Keratinocyte (primary cell): Measurements from ENCODE around the gene SOD1. TPM values are rescaled to one million over a fixed set of nuclear protein-coding genes. Genes with fewer than 3 reads are reported as not detected.

ENCODE experiments used
- DNase-seq: peaks from one replicate; pipeline ENCODE4 v3.0.0-alpha.2; 2011; ENCODE audit warnings: low read depth, missing footprints, low spot score
- FAIRE-seq: peaks from 2 replicates; lab custom pipeline; 2011; peaks lifted over from hg19 to GRCh38; lab: Jason Lieb, UNC
- H2AFZ ChIP-seq: 2 replicates; pipeline ENCODE4 v1.6.0; 2012; ENCODE audit warnings: low read length, control low read depth, inconsistent platforms; ENCODE audit not compliant: control insufficient read depth
- H3K27ac ChIP-seq: 2 replicates; pipeline ENCODE4 v1.5.1; 2011; ENCODE audit warnings: low read length; ENCODE audit not compliant: control insufficient read depth, insufficient read depth
- H3K27me3 ChIP-seq: 3 replicates; pipeline ENCODE4 v1.6.0; 2011; ENCODE audit warnings: low read length; ENCODE audit not compliant: control insufficient read depth, insufficient read depth; ENCODE audit errors: extremely low read depth
- H3K36me3 ChIP-seq, 2 experiments: 2 replicates in 1 of 2; 3 replicates in 1 of 2; pipeline ENCODE4 v1.5.1; 2011; ENCODE audit warnings: low read length in 2 of 2, mild to moderate bottlenecking in 1 of 2; ENCODE audit not compliant: control insufficient read depth in 2 of 2, insufficient read depth in 2 of 2; ENCODE audit errors: extremely low read depth in 1 of 2
- H3K4me1 ChIP-seq: 3 replicates; pipeline ENCODE4 v1.5.1; 2011; ENCODE audit warnings: low read length; ENCODE audit not compliant: control insufficient read depth, insufficient read depth; ENCODE audit errors: extremely low read depth
- H3K4me2 ChIP-seq: 3 replicates; pipeline ENCODE4 v1.6.0; 2011; ENCODE audit warnings: low read depth, low read length; ENCODE audit not compliant: control insufficient read depth, insufficient read depth; ENCODE audit errors: extremely low read depth
- H3K4me3 ChIP-seq, 3 experiments: fragments of 200-600 bp in 1 of 3; sonication (generic) in 1 of 3; 2 replicates in 2 of 3; 3 replicates in 1 of 3; pipeline ENCODE4 v1.5.1; 2011 to 2016; ENCODE audit warnings: low read length in 3 of 3, mild to moderate bottlenecking in 3 of 3, control low read depth in 2 of 3, inconsistent platforms in 1 of 3, low read depth in 1 of 3, mixed read lengths in 1 of 3, mixed run types in 1 of 3, moderate library complexity in 1 of 3; ENCODE audit not compliant: control insufficient read depth in 2 of 3, insufficient read depth in 2 of 3; ENCODE audit errors: extremely low read depth in 1 of 3
- H3K79me2 ChIP-seq: 2 replicates; pipeline ENCODE4 v1.6.0; 2012; ENCODE audit warnings: low read length; ENCODE audit not compliant: control insufficient read depth, insufficient read depth
- H3K9ac ChIP-seq: 3 replicates; pipeline ENCODE4 v1.6.0; 2011; ENCODE audit warnings: low read length; ENCODE audit not compliant: control insufficient read depth, insufficient read depth; ENCODE audit errors: extremely low read depth
- H3K9me1 ChIP-seq: 3 replicates; pipeline ENCODE4 v1.6.0; 2011; ENCODE audit warnings: low read length; ENCODE audit not compliant: control insufficient read depth, insufficient read depth; ENCODE audit errors: extremely low read depth
- H3K9me3 ChIP-seq: 2 replicates; pipeline ENCODE4 v1.5.1; 2012; ENCODE audit warnings: low read depth, low read length; ENCODE audit not compliant: control insufficient read depth
- H4K20me1 ChIP-seq: 3 replicates; pipeline ENCODE4 v1.6.0; 2011; ENCODE audit warnings: low read length; ENCODE audit not compliant: control insufficient read depth, insufficient read depth; ENCODE audit errors: extremely low read depth
- CTCF ChIP-seq, 3 experiments: IDR thresholded peaks in 1 of 3; conservative IDR thresholded peaks in 1 of 3; optimal IDR thresholded peaks in 1 of 3; 2 replicates in 2 of 3; 3 replicates in 1 of 3; pipeline versions ENCODE3 to v1.5.1; 2011; ENCODE audit warnings: low read length in 3 of 3, mild to moderate bottlenecking in 3 of 3, moderate library complexity in 2 of 3, control low read depth in 1 of 3, inconsistent platforms in 1 of 3; ENCODE audit not compliant: insufficient read depth in 2 of 3; ENCODE audit errors: extremely low read depth in 1 of 3
- EZH2 ChIP-seq: IDR thresholded peaks from one replicate; pipeline ENCODE4 v1.6.1; 2012; ENCODE audit warnings: inconsistent platforms, mild to moderate bottlenecking, low read length, moderate library complexity
- dilution Hi-C: fragments of 300-500 bp; cut with MboI; formaldehyde crosslinking; loops from one replicate; pipeline ENCODE4 v1.7.0; 2020; ENCODE audit warnings: low sequenced_read_pairs; ENCODE audit not compliant: extremely low pct_ligation_motif_present
- polyA plus RNA-seq, 5 experiments: library from polyadenylated mRNA; depleted of rRNA in 3 of 5; stranded (reverse) in 3 of 5; stranded (forward) in 1 of 5; unstranded in 1 of 5; fragments of >200 nt; gene quantifications; 1 replicate in 1 of 5; 2 replicates in 3 of 5; 3 replicates in 1 of 5; pipeline versions ENCODE4 v1.2.1 to v1.2.3, GENCODE V29; 2011 to 2012; ENCODE audit warnings: missing spikeins in 2 of 5, low read depth in 1 of 5, low replicate concordance in 1 of 5

SOD1 gene
- polyA plus RNA-seq, 1 donor (not counting 4 experiments of a cell fraction or from before 2014, with no cell fraction given), result 426 TPM

- H3K9ac ChIP-seq, result no peak overlapping the region
- no peak overlapping the region for H3K4me2 ChIP-seq
- no peak overlapping the region for H3K27ac ChIP-seq
- H3K4me1 ChIP-seq, result peaks cover 13% of the 10 kb centered on the region
- H4K20me1 ChIP-seq, result peaks cover 23% of the 10 kb centered on the region
- H2AFZ ChIP-seq, result no peak overlapping the region
- no peak for TF ChIP-seq EZH2
- TF ChIP-seq CTCF (optimal IDR thresholded peaks at IDR 0.05 in 1 of 3, IDR thresholded peaks at IDR 0.05 in 1 of 3, conservative IDR thresholded peaks at IDR 0.05 in 1 of 3; ENCODE audit: extremely low read depth in 1 of 3, insufficient read depth in 2 of 3, low read length in 3 of 3), result no peak
- no peaks in the 10 kb centered on the region for H3K9me1 ChIP-seq
- dilution Hi-C loops, result no loop called here
- H3K79me2 ChIP-seq, result peaks cover 99% of the 10 kb centered on the region
- no peak for FAIRE-seq
- H3K27me3 ChIP-seq, result no peaks in the 10 kb centered on the region
- H3K36me3 ChIP-seq, result peaks cover 0 to 2% of the 10 kb centered on the region in 2 experiments
- no peak overlapping the region for H3K4me3 ChIP-seq
- H3K9me3 ChIP-seq, result no peaks in the 10 kb centered on the region
- no peak for DNase-seq
Observed at GRCh38 chr21:31711326-31711725, 51.8 kb downstream of the SOD1 start.

- Histone ChIP-seq H2AFZ (no peak overlapping the region), H3K9me1 (no peaks in the 10 kb centered on the region), H3K27ac (no peak overlapping the region), H3K4me1 (peaks cover 13% of the 10 kb centered on the region), H3K27me3 (no peaks in the 10 kb centered on the region), H3K4me3 (no peak overlapping the region), H4K20me1 (peaks cover 24% of the 10 kb centered on the region), H3K9ac (no peak overlapping the region), H3K36me3 (no peaks in the 10 kb centered on the region), H3K4me2 (no peak overlapping the region), H3K9me3 (no peaks in the 10 kb centered on the region), H3K79me2 (peaks cover 99% of the 10 kb centered on the region)
- FAIRE-seq (no peak), DNase-seq (no peak)
- dilution Hi-C loops, result no loop called here
- TF ChIP-seq CTCF (optimal IDR thresholded peaks at IDR 0.05 in 1 of 3, IDR thresholded peaks at IDR 0.05 in 1 of 3, conservative IDR thresholded peaks at IDR 0.05 in 1 of 3; ENCODE audit: extremely low read depth in 1 of 3, insufficient read depth in 2 of 3, low read length in 3 of 3), result no peak
- no peak for TF ChIP-seq EZH2
Observed at GRCh38 chr21:31711745-31712285, 52.3 kb downstream of the SOD1 start.
